HepG2 (cell line): ENCODE measurements around the gene SRCIN1. TPM values are rescaled to one million over a fixed set of nuclear protein-coding genes. Genes with fewer than 3 reads are reported as not detected.

ENCODE experiments used
- AHDC1 ChIP-seq: sonication (generic); formaldehyde crosslinking; IDR thresholded peaks from 2 replicates; pipeline ENCODE4 v1.5.1; 2020; ENCODE audit warnings: mild to moderate bottlenecking, missing genetic modification reagents, borderline replicate concordance
- HES4 ChIP-seq: sonication (generic); formaldehyde crosslinking; IDR thresholded peaks from 2 replicates; pipeline ENCODE4 v1.9.0; 2021; ENCODE audit warnings: mild to moderate bottlenecking, missing genetic modification reagents, borderline replicate concordance
- ISX ChIP-seq: sonication (generic); formaldehyde crosslinking; conservative IDR thresholded peaks from 2 replicates; pipeline ENCODE4 v1.5.0; 2020; ENCODE audit warnings: missing genetic modification reagents
- KAT8 ChIP-seq: IDR thresholded peaks from 2 replicates; pipeline ENCODE4 v1.6.1; 2016; ENCODE audit warnings: missing genetic modification reagents, missing compliant biosample characterization
- NKX3-1 ChIP-seq: sonication (generic); formaldehyde crosslinking; IDR thresholded peaks from 2 replicates; pipeline ENCODE4 v1.5.0; 2020; ENCODE audit warnings: missing genetic modification reagents
- REST ChIP-seq, 2 experiments: IDR thresholded peaks; 2 replicates each; pipeline ENCODE4 v1.6.1; 2011 to 2012; ENCODE audit warnings: low read length in 2 of 2, borderline replicate concordance in 1 of 2, low read depth in 1 of 2, mild to moderate bottlenecking in 1 of 2, moderate library complexity in 1 of 2
- SMAD1 ChIP-seq: sonication (generic); formaldehyde crosslinking; IDR thresholded peaks from 2 replicates; pipeline ENCODE4 v1.4.0; 2020; ENCODE audit warnings: missing genetic modification reagents, low read depth, mild to moderate bottlenecking, borderline replicate concordance
- SOX13 ChIP-seq, 3 experiments: fragments of 450-650 bp in 1 of 3; sonication (generic) in 1 of 3; formaldehyde crosslinking in 1 of 3; IDR thresholded peaks in 2 of 3; conservative IDR thresholded peaks in 1 of 3; 2 replicates each; pipeline versions ENCODE4 v1.5.0 to v1.6.1; 2016 to 2020; ENCODE audit warnings: antibody characterized with exemption in 1 of 3, mild to moderate bottlenecking in 1 of 3, missing compliant biosample characterization in 1 of 3, missing genetic modification reagents in 1 of 3, moderate library complexity in 1 of 3
- ZFP90 ChIP-seq: sonication (generic); formaldehyde crosslinking; IDR thresholded peaks from 2 replicates; pipeline ENCODE4 v1.8.0; 2022; ENCODE audit warnings: missing genetic modification reagents, mild to moderate bottlenecking, inconsistent platforms, borderline replicate concordance
- ZNF296 ChIP-seq: sonication (generic); formaldehyde crosslinking; conservative IDR thresholded peaks from 2 replicates; pipeline ENCODE4 v1.5.0; 2020; ENCODE audit warnings: mild to moderate bottlenecking, missing genetic modification reagents
- ZNF337 ChIP-seq: sonication (generic); formaldehyde crosslinking; IDR thresholded peaks from 2 replicates; pipeline ENCODE4 v1.5.1; 2020; ENCODE audit warnings: missing genetic modification reagents, low read depth, mild to moderate bottlenecking, borderline replicate concordance
- polyA plus RNA-seq, 8 experiments: library from polyadenylated mRNA; depleted of rRNA in 3 of 8; stranded (reverse) in 7 of 8; unstranded in 1 of 8; fragments of >200 nt; fragmentation: Illumina TruSeq in 4 of 8; extraction: Trizol in 4 of 8; gene quantifications; 2 replicates each; pipeline versions ENCODE4 v1.2.1 to v1.2.3, GENCODE V29; 2011 to 2016; ENCODE audit warnings: low read depth in 4 of 8, missing spikeins in 1 of 8, mixed read lengths in 1 of 8; ENCODE audit not compliant: insufficient read depth in 1 of 8
- total RNA-seq, 5 experiments: library from RNA; depleted of rRNA; stranded (reverse); fragments of >200 nt; fragmentation: Illumina TruSeq; extraction: Trizol; gene quantifications; 2 replicates each; pipeline ENCODE4 v1.2.3, GENCODE V29; 2016; ENCODE audit warnings: low read depth in 1 of 5
- TF ChIP-seq, protein P1 (sequence below): sonication (generic); formaldehyde crosslinking; IDR thresholded peaks from 2 replicates; pipeline ENCODE4 v1.4.0; 2020; ENCODE audit warnings: missing genetic modification reagents

The SRCIN1 gene
- total and polyA plus RNA-seq, 2 of the 13 experiments (the other 11 are each of a cell fraction or from before 2014, with no cell fraction given): 1.2 to 9.6 TPM

DNA sequence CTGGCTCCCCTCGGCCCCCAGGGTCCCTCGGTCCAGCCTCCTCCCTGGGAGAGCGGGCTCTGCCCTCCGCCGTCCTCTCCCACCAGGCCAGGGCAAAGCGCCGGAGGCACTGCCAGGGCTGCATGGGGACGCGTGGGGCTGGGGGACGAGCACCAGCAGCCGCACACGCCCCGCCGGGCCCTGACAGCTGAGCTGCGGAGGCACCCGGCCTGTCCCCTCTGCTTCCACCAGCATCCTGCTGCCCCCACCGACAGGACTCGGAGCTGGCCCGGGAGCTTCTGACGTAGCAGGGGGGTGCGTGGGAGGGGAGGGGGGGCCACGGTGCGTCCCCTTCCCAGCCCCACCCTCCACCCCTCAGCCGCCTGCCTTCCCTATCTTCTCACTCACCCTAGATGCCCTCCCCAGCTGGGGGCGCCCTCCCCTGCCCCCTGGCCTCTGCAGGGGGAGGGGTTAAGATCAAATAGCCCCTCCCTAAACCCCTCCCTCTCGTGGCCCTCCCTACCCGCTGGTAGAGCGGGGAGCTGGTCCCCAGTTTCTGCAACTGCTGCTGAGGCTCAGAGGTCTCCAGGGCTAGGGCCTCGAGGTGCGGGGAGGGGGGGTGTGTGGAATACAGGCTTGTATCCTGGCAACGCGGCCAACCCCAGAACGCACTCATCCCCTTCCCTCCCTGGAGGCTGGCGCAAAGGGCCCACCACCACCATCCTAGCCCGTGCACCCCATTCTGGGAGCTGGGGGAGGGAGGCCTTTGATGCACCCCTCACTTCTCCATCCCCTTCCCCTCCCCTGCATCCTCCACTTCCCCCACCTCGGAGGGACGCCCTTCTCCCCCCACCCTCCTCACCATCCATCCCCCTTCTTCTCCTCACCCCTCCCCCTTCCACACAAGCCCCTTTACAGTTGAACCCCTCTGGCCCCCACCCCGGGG, 1.0 kb downstream of the SRCIN1 start (continued):
- no peak for TF ChIP-seq REST (IDR thresholded peaks at IDR 0.05; ENCODE audit: borderline replicate concordance in 1 of 2, low read depth in 1 of 2, low read length in 2 of 2)
- no peak for TF ChIP-seq ISX (CRISPR knock-in tag)
- 0 out of 2 replicates have a peak, but pooled peaks have one; percentile 1 for TF ChIP-seq SMAD1 (CRISPR knock-in tag)
- TF ChIP-seq, protein P1, sequence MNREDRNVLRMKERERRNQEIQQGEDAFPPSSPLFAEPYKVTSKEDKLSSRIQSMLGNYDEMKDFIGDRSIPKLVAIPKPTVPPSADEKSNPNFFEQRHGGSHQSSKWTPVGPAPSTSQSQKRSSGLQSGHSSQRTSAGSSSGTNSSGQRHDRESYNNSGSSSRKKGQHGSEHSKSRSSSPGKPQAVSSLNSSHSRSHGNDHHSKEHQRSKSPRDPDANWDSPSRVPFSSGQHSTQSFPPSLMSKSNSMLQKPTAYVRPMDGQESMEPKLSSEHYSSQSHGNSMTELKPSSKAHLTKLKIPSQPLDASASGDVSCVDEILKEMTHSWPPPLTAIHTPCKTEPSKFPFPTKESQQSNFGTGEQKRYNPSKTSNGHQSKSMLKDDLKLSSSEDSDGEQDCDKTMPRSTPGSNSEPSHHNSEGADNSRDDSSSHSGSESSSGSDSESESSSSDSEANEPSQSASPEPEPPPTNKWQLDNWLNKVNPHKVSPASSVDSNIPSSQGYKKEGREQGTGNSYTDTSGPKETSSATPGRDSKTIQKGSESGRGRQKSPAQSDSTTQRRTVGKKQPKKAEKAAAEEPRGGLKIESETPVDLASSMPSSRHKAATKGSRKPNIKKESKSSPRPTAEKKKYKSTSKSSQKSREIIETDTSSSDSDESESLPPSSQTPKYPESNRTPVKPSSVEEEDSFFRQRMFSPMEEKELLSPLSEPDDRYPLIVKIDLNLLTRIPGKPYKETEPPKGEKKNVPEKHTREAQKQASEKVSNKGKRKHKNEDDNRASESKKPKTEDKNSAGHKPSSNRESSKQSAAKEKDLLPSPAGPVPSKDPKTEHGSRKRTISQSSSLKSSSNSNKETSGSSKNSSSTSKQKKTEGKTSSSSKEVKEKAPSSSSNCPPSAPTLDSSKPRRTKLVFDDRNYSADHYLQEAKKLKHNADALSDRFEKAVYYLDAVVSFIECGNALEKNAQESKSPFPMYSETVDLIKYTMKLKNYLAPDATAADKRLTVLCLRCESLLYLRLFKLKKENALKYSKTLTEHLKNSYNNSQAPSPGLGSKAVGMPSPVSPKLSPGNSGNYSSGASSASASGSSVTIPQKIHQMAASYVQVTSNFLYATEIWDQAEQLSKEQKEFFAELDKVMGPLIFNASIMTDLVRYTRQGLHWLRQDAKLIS (CRISPR knock-in tag): no peak
- 0 out of 2 replicates have a peak, but pooled peaks have one; percentile 18 for TF ChIP-seq HES4 (CRISPR knock-in tag)
- TF ChIP-seq ZFP90 (CRISPR knock-in tag): no peak
- TF ChIP-seq NKX3-1 (CRISPR knock-in tag): no peak
- 0 out of 2 replicates have a peak, but pooled peaks have one; percentile 22 for TF ChIP-seq ZNF296
- no peak for TF ChIP-seq ZNF337 (CRISPR knock-in tag)
- no peak for TF ChIP-seq SOX13 (IDR thresholded peaks at IDR 0.05)
- peak in 1 of 2 experiments; percentile 23; a peak in 1 of 4 replicates for TF ChIP-seq SOX13 (CRISPR knock-in tag; conservative IDR thresholded peaks at IDR 0.05 in 1 of 2, IDR thresholded peaks at IDR 0.05 in 1 of 2)
- TF ChIP-seq AHDC1 (CRISPR knock-in tag): no peak
- no peak for TF ChIP-seq KAT8 (CRISPR knock-in tag)
